Liver (tissue), 3 donors: ENCODE data around the gene C1orf53.

Experiments used
- CTCF ChIP-seq: fragments of 150-350 bp; IDR thresholded peaks from 2 replicates; pipeline ENCODE4 v1.5.1; 2017; ENCODE audit warnings: improper control_type of control experiment, low read depth, low read length; ENCODE audit not compliant: missing input control
- EGR1 ChIP-seq, 2 donors: IDR thresholded peaks; 2 replicates each; pipeline ENCODE4 v1.6.1; 2016 to 2018; ENCODE audit warnings: antibody characterized with exemption in 2 of 2, low read depth in 2 of 2
- JUND ChIP-seq, 2 donors: IDR thresholded peaks; 2 replicates each; pipeline ENCODE4 v1.6.1; 2016; ENCODE audit warnings: antibody characterized with exemption in 2 of 2
- MAX ChIP-seq: IDR thresholded peaks from 2 replicates; pipeline ENCODE4 v1.6.1; 2016; ENCODE audit warnings: antibody characterized with exemption
- REST ChIP-seq: IDR thresholded peaks from 2 replicates; pipeline ENCODE4 v1.6.1; 2016; ENCODE audit warnings: antibody characterized with exemption, mild to moderate bottlenecking
- SP1 ChIP-seq: IDR thresholded peaks from 2 replicates; pipeline ENCODE4 v1.6.1; 2018; ENCODE audit warnings: antibody characterized with exemption, mild to moderate bottlenecking
- donor health status: healthy.
- donor health status: healthy.

DNA sequence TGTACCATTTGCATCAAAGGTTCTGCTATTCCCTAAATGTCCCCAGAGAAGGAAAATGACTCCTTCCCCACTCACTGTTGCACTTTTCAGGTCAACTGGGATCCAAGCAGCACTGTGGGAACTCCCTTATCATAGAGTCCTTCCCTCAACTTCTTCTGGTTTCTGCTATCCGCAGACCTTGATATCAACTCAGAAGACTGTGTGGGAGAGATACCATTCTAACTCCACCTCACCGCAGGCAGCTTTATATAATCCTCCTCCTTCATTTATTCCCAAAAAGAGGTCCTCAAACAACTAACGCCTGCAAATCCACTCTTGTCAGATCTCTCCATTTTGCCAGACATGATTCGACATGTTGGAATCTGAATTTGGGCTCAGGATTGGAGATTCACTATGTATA is 42.1 kb downstream of the C1orf53 start:
- TF ChIP-seq CTCF, result no peak
- TF ChIP-seq JUND (IDR thresholded peaks at IDR 0.05), result no peak
- no peak for TF ChIP-seq SP1
- no peak for TF ChIP-seq MAX
- no peak for TF ChIP-seq EGR1 (IDR thresholded peaks at IDR 0.05; ENCODE audit: low read depth in 2 of 2)
- no peak for TF ChIP-seq REST
